ENCODE data around the gene PIH1D1. TPM values are rescaled to one million over a fixed set of nuclear protein-coding genes. Genes with fewer than 3 reads are reported as not detected.
A peak's percentile ranks its signal among the peaks of the same experiment; 100 is the strongest.

Gene PIH1D1
- total RNA-seq, 2 donors from 2014 or later, result 128 to 133 TPM

DNA sequence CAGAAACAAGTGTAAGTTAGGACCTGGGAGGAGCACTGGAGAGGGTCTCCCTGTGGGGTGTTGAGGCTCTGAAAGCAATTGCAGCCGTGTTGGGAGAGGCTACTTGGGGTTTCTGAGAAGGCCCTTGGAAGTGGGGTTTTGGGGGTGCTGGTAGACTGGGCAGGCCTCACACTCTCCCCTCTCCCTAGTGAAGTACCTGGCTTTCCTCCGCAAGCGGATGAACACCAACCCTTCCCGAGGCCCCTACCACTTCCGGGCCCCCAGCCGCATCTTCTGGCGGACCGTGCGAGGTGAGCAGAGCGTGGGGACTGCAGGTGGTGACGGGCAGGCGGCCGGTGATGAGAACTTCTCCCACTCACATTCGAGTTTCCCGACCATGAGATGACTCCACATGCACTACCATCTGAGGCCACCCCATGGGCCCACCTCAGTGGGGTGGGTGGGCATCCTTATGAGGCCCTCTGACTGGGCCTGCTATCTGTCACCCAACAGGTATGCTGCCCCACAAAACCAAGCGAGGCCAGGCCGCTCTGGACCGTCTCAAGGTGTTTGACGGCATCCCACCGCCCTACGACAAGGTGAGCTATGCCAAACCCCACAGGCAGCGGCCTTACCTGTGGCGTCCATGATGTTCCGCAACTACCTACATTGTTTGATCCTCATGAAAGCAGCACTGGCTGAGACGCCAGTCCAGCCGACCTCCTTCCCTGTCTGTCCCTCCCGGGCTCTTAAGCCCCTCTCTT is 38.8 kb upstream of the PIH1D1 start:
- Histone ChIP-seq H3K27me3 (ENCODE audit: control insufficient read depth, insufficient read depth, low read length, poor library complexity, severe bottlenecking) (no peaks in the 10 kb centered on the region), H3K9ac (ENCODE audit: extremely low read depth, low read length, poor library complexity, severe bottlenecking) (peak overlapping the region; percentile 100), H3K4me1 (ENCODE audit: control insufficient read depth, insufficient read depth, low read length) (peaks cover 6% of the 10 kb centered on the region), H3K9me3 (ENCODE audit: control insufficient read depth, low read length) (no peaks in the 10 kb centered on the region), H3K36me3 (ENCODE audit: control insufficient read depth, insufficient read depth, low read length) (peaks cover 51% of the 10 kb centered on the region), H3K4me3 (ENCODE audit: low read length) (peak overlapping the region; percentile 91), H3K27ac (ENCODE audit: low read depth, low read length) (peak overlapping the region; percentile 48)
- H3K27me3 Mint-ChIP-seq (ENCODE audit: insufficient read depth), result no peaks in the 10 kb centered on the region
- TF ChIP-seq, protein P1, sequence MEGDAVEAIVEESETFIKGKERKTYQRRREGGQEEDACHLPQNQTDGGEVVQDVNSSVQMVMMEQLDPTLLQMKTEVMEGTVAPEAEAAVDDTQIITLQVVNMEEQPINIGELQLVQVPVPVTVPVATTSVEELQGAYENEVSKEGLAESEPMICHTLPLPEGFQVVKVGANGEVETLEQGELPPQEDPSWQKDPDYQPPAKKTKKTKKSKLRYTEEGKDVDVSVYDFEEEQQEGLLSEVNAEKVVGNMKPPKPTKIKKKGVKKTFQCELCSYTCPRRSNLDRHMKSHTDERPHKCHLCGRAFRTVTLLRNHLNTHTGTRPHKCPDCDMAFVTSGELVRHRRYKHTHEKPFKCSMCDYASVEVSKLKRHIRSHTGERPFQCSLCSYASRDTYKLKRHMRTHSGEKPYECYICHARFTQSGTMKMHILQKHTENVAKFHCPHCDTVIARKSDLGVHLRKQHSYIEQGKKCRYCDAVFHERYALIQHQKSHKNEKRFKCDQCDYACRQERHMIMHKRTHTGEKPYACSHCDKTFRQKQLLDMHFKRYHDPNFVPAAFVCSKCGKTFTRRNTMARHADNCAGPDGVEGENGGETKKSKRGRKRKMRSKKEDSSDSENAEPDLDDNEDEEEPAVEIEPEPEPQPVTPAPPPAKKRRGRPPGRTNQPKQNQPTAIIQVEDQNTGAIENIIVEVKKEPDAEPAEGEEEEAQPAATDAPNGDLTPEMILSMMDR (conservative IDR thresholded peaks at IDR 0.05), result no peak
- H3K4me3 Mint-ChIP-seq, result peak overlapping the region; percentile 99
- H3K36me3 Mint-ChIP-seq (ENCODE audit: low read depth), result peaks cover 54% of the 10 kb centered on the region
- 96 to 98% methylated on average over 20 to 27 of the region's 27 CpGs for WGBS, 2 experiments (ENCODE audit: insufficient coverage in 1 of 2, insufficient read length in 1 of 2)
- no peak for DNase-seq
- peaks cover 9% of the 10 kb centered on the region for H3K4me1 Mint-ChIP-seq
- H3K9me3 Mint-ChIP-seq, result peaks cover 2% of the 10 kb centered on the region
- H3K27ac Mint-ChIP-seq, result peak overlapping the region; percentile 99

DNA sequence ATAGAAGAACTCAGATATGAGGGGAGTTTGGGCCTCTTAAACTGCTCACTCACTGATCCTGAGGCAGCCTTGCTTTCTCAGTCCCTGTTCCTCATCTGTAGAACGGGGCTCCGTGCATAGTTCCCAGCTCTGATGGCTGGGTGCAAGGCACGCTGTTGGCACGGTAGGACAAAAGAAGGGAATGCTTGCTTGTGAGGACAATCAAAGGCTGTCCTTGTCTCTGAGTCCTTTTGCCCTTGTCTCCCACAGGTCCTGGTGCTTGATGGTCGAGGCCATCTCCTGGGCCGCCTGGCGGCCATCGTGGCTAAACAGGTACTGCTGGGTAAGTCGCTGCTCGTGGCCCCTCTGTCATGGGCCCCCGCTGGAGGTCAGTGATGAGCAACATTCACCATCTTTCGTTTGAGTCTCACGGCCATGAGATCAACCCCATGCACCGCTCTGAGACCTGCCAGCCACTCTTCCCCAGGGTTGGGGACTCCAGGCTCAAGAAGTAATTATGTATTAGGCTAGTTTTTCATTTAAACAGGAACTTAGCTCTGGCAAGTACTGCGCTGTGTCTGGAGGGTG is 38.1 kb upstream of the PIH1D1 start:
- WGBS, 2 experiments (ENCODE audit: insufficient coverage in 1 of 2, insufficient read length in 1 of 2), result 89 to 96% methylated on average over 12 to 15 of the region's 15 CpGs
- no peaks in the 10 kb centered on the region for H3K27me3 ChIP-seq (ENCODE audit: control insufficient read depth, insufficient read depth, low read length, poor library complexity, severe bottlenecking)

DNA sequence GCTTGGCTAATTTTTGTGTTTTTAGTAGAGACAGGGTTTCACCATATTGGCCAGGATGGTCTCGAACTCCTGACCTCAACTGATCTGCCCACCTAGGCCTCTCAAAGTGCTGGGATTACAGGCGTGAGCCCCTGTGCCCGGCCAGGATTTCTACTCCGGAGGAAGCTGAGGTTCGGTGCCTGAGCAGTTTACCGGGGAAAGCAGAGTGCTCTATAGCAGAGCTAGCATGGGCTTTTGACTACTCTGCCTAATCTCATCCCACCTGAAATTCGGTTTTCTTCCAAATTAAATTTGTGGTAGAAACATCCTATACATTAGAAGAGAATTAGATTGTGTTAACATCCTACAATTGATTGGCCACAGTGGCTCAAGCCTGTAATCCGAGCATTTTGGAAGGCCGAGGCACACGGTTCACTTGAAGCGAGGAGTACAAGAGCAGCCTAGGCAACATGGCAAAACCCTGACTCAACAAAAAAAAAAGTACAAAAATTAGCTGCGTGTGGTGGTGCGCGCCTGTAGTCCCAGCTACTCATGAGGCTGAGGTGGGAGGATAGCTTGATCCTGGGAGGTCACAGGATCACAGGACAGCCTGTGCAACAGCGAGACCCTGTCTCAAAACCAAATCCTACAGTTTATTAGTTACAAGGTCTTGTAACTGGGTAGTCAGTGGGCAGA is 37.4 kb upstream of the PIH1D1 start:
- Histone ChIP-seq H3K9me3 (ENCODE audit: control insufficient read depth, low read length) (no peaks in the 10 kb centered on the region), H3K4me3 (ENCODE audit: low read length) (peak overlapping the region; percentile 91), H3K36me3 (ENCODE audit: control insufficient read depth, insufficient read depth, low read length) (peaks cover 51% of the 10 kb centered on the region), H3K27ac (ENCODE audit: low read depth, low read length) (peak overlapping the region; percentile 69), H3K9ac (ENCODE audit: extremely low read depth, low read length, poor library complexity, severe bottlenecking) (peak overlapping the region; percentile 100), H3K4me1 (ENCODE audit: control insufficient read depth, insufficient read depth, low read length) (peaks cover 6% of the 10 kb centered on the region), H3K27me3 (ENCODE audit: control insufficient read depth, insufficient read depth, low read length, poor library complexity, severe bottlenecking) (no peaks in the 10 kb centered on the region)
- H3K27ac Mint-ChIP-seq, result peak overlapping the region; percentile 99
- WGBS, 2 experiments (ENCODE audit: insufficient coverage in 1 of 2, insufficient read length in 1 of 2), result 27 to 36% methylated on average over 10 to 15 of the region's 15 CpGs
- peaks cover 54% of the 10 kb centered on the region for H3K36me3 Mint-ChIP-seq (ENCODE audit: low read depth)
- H3K9me3 Mint-ChIP-seq, result peaks cover 2% of the 10 kb centered on the region
- no peak for DNase-seq
- H3K4me1 Mint-ChIP-seq, result peaks cover 9% of the 10 kb centered on the region
- TF ChIP-seq, protein P1 (conservative IDR thresholded peaks at IDR 0.05), result no peak
- no peaks in the 10 kb centered on the region for H3K27me3 Mint-ChIP-seq (ENCODE audit: insufficient read depth)
- peak overlapping the region; percentile 99 for H3K4me3 Mint-ChIP-seq

More for the DNA sequence above, 38.1 kb upstream of the PIH1D1 start:
- no peak for DNase-seq
- H3K4me3 ChIP-seq (ENCODE audit: low read length), result peak overlapping the region; percentile 91
- TF ChIP-seq, protein P1 (conservative IDR thresholded peaks at IDR 0.05), result peak; percentile 12
- peaks cover 2% of the 10 kb centered on the region for H3K9me3 Mint-ChIP-seq
- H3K27ac ChIP-seq (ENCODE audit: low read depth, low read length), result peak overlapping the region; percentile 69
- no peaks in the 10 kb centered on the region for H3K9me3 ChIP-seq (ENCODE audit: control insufficient read depth, low read length)
- peak overlapping the region; percentile 99 for H3K4me3 Mint-ChIP-seq
- H3K4me1 ChIP-seq (ENCODE audit: control insufficient read depth, insufficient read depth, low read length), result peaks cover 6% of the 10 kb centered on the region
- H3K27ac Mint-ChIP-seq, result peak overlapping the region; percentile 99
- H3K4me1 Mint-ChIP-seq, result peaks cover 9% of the 10 kb centered on the region
- peaks cover 54% of the 10 kb centered on the region for H3K36me3 Mint-ChIP-seq (ENCODE audit: low read depth)
- H3K36me3 ChIP-seq (ENCODE audit: control insufficient read depth, insufficient read depth, low read length), result peaks cover 51% of the 10 kb centered on the region
- H3K27me3 Mint-ChIP-seq (ENCODE audit: insufficient read depth), result no peaks in the 10 kb centered on the region
- peak overlapping the region; percentile 100 for H3K9ac ChIP-seq (ENCODE audit: extremely low read depth, low read length, poor library complexity, severe bottlenecking)

Measured in endodermal cell (in vitro differentiated cells).